Measurements from ENCODE around the gene ADTRP.

Gene ADTRP

GRCh38 chr6:11772109-11772825, 6.3 kb downstream of the ADTRP start:
- no peak for DNase-seq

- DNase-seq = no peak
Measured at GRCh38 chr6:11771473-11772048, 7.0 kb downstream of the ADTRP start.

GRCh38 chr6:11770546-11771466, 7.8 kb downstream of the ADTRP start:
- DNase-seq = no peak

GRCh38 chr6:11769811-11770545, 8.6 kb downstream of the ADTRP start:
- no peak for DNase-seq

GRCh38 chr6:11769244-11769643, 9.4 kb downstream of the ADTRP start:
- DNase-seq = no peak

GRCh38 chr6:11767978-11768756, 10.4 kb downstream of the ADTRP start:
- DNase-seq = no peak

- no peak for DNase-seq
Measured at GRCh38 chr6:11767458-11767857, 11.1 kb downstream of the ADTRP start.

- no peak for DNase-seq
Measured at GRCh38 chr6:11766589-11767450, 11.8 kb downstream of the ADTRP start.

- no peak for DNase-seq
Measured at GRCh38 chr6:11766043-11766442, 12.6 kb downstream of the ADTRP start.

- no peak for DNase-seq
Measured at GRCh38 chr6:11764250-11764604, 14.4 kb downstream of the ADTRP start.

GRCh38 chr6:11763460-11764249, 14.9 kb downstream of the ADTRP start:
- DNase-seq = no peak

GRCh38 chr6:11762794-11763459, 15.7 kb downstream of the ADTRP start:
- no peak for DNase-seq

- DNase-seq = no peak
Measured at GRCh38 chr6:11761744-11762620, 16.6 kb downstream of the ADTRP start.

GRCh38 chr6:11760015-11760473, 18.6 kb downstream of the ADTRP start:
- no peak for DNase-seq

- DNase-seq = no peak
Measured at GRCh38 chr6:11758878-11759277, 19.7 kb downstream of the ADTRP start.

- no peak for DNase-seq
Measured at GRCh38 chr6:11756726-11757125, 21.9 kb downstream of the ADTRP start.

GRCh38 chr6:11756292-11756691, 22.3 kb downstream of the ADTRP start:
- no peak for DNase-seq

- no peak for DNase-seq
Measured at GRCh38 chr6:11755725-11756124, 22.9 kb downstream of the ADTRP start.

Data from stimulated activated naive CD4-positive, alpha-beta T cell treated with Interleukin-2 at 50 U/mL for 16 hours (primary cell).